Endothelial cell (in vitro differentiated cells): ENCODE results near the gene MYO7B. TPM values are rescaled to one million over a fixed set of nuclear protein-coding genes. Genes with fewer than 3 reads are reported as not detected.

ENCODE experiments used
- DNase-seq: peaks from one replicate; pipeline ENCODE4 v3.0.0; 2021; ENCODE audit warnings: low spot score
- H3K27ac Mint-ChIP-seq: one replicate; pipeline ENCODE4 v1.8.0; 2021; ENCODE audit warnings: mixed read lengths, inconsistent platforms; ENCODE audit not compliant: unreplicated experiment
- H3K27me3 Mint-ChIP-seq: one replicate; pipeline ENCODE4 v1.8.0; 2021; ENCODE audit warnings: mild to moderate bottlenecking, moderate library complexity, mixed read lengths, inconsistent platforms; ENCODE audit not compliant: unreplicated experiment
- H3K36me3 Mint-ChIP-seq: one replicate; pipeline ENCODE4 v1.8.0; 2021; ENCODE audit warnings: mild to moderate bottlenecking, low read depth, mixed read lengths, inconsistent platforms; ENCODE audit not compliant: unreplicated experiment
- H3K4me1 Mint-ChIP-seq: one replicate; pipeline ENCODE4 v1.8.0; 2021; ENCODE audit warnings: mild to moderate bottlenecking, mixed read lengths, inconsistent platforms; ENCODE audit not compliant: unreplicated experiment
- H3K4me3 Mint-ChIP-seq: one replicate; pipeline ENCODE4 v1.8.0; 2021; ENCODE audit warnings: mild to moderate bottlenecking, mixed read lengths, inconsistent platforms; ENCODE audit not compliant: unreplicated experiment
- H3K9me3 Mint-ChIP-seq: one replicate; pipeline ENCODE4 v1.8.0; 2021; ENCODE audit warnings: mixed read lengths, inconsistent platforms; ENCODE audit not compliant: unreplicated experiment
- total RNA-seq: library from RNA; stranded (reverse); fragmentation: NEBNext Ultra II Directional; extraction: Animal tissue kit (Norgen Biotek cat#: 25700); gene quantifications from one replicate; pipeline ENCODE4 v1.2.1, GENCODE V29; 2021; ENCODE audit not compliant: unreplicated experiment
- TF ChIP-seq, protein P1 (sequence below): fragments of 200-600 bp; sonication (generic); IDR thresholded peaks from one replicate; pipeline ENCODE4 v1.5.0; 2021; ENCODE audit warnings: antibody characterized with exemption; ENCODE audit not compliant: unreplicated experiment

Gene MYO7B
- total RNA-seq, 1 donor from 2014 or later = 0.90 TPM

- Mint-ChIP-seq H3K4me3 (no peak overlapping the region), H3K4me1 (peaks cover 4% of the 10 kb centered on the region), H3K9me3 (no peaks in the 10 kb centered on the region), H3K27ac (no peak overlapping the region), H3K27me3 (peaks cover 5% of the 10 kb centered on the region), H3K36me3 (peaks cover 4% of the 10 kb centered on the region)
- TF ChIP-seq, protein P1, sequence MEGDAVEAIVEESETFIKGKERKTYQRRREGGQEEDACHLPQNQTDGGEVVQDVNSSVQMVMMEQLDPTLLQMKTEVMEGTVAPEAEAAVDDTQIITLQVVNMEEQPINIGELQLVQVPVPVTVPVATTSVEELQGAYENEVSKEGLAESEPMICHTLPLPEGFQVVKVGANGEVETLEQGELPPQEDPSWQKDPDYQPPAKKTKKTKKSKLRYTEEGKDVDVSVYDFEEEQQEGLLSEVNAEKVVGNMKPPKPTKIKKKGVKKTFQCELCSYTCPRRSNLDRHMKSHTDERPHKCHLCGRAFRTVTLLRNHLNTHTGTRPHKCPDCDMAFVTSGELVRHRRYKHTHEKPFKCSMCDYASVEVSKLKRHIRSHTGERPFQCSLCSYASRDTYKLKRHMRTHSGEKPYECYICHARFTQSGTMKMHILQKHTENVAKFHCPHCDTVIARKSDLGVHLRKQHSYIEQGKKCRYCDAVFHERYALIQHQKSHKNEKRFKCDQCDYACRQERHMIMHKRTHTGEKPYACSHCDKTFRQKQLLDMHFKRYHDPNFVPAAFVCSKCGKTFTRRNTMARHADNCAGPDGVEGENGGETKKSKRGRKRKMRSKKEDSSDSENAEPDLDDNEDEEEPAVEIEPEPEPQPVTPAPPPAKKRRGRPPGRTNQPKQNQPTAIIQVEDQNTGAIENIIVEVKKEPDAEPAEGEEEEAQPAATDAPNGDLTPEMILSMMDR = no peak
- DNase-seq = no peak
These were observed 93.5 kb downstream of the MYO7B start for GRCh38 chr2:127628767-127629614.

DNA sequence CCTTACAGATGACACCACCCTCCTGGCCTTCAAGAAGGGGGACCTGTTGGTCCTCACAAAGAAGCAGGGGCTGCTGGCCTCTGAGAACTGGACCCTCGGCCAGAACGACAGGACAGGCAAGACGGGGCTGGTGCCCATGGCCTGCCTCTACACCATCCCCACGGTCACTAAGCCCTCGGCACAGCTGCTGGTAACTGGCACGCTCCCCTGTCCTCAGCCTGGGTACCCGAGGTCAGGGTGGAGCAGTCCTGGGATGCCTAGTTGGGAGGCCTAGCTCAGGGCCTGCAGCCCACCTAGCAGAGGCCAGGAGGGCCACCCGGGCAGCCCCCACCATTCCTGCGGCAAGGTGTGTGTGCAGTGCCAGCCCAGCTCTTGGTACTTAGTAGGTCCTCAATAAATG lies 94.2 kb downstream of the MYO7B start:
- Mint-ChIP-seq H3K27me3 (peaks cover 5% of the 10 kb centered on the region), H3K27ac (no peak overlapping the region), H3K4me3 (no peak overlapping the region), H3K36me3 (peaks cover 4% of the 10 kb centered on the region), H3K4me1 (peaks cover 4% of the 10 kb centered on the region), H3K9me3 (no peaks in the 10 kb centered on the region)
- no peak for DNase-seq
- TF ChIP-seq, protein P1 = no peak

- DNase-seq = no peak
- Mint-ChIP-seq H3K27me3 (peaks cover 5% of the 10 kb centered on the region), H3K36me3 (peaks cover 4% of the 10 kb centered on the region), H3K27ac (no peak overlapping the region), H3K4me1 (peaks cover 4% of the 10 kb centered on the region), H3K9me3 (no peaks in the 10 kb centered on the region), H3K4me3 (no peak overlapping the region)
- TF ChIP-seq, protein P1 = no peak
These were observed 94.8 kb downstream of the MYO7B start for GRCh38 chr2:127630096-127630863.

- peaks cover 4% of the 10 kb centered on the region for H3K4me1 Mint-ChIP-seq
- no peak for DNase-seq
- H3K27me3 Mint-ChIP-seq = peaks cover 3% of the 10 kb centered on the region
- H3K4me3 Mint-ChIP-seq = no peak overlapping the region
- TF ChIP-seq, protein P1 = no peak
- peaks cover 1% of the 10 kb centered on the region for H3K36me3 Mint-ChIP-seq
- H3K27ac Mint-ChIP-seq = no peak overlapping the region
- no peaks in the 10 kb centered on the region for H3K9me3 Mint-ChIP-seq
These were observed 95.5 kb downstream of the MYO7B start for GRCh38 chr2:127630864-127631540.
